ENCODE results near the gene ATXN1. TPM values are rescaled to one million over a fixed set of nuclear protein-coding genes. Genes with fewer than 3 reads are reported as not detected.

Gene ATXN1
- total RNA-seq, 1 donor from 2014 or later, result 3.9 TPM

GRCh38 chr6:16608444-16608843 lies 152.8 kb downstream of the ATXN1 start:
- no peak for TF ChIP-seq CTCF (conservative IDR thresholded peaks at IDR 0.05)
- Mint-ChIP-seq H3K27me3 (ENCODE audit: low read depth) (no peaks in the 10 kb centered on the region), H3K4me3 (no peak overlapping the region), H3K27ac (ENCODE audit: unreplicated experiment) (no peak overlapping the region), H3K36me3 (ENCODE audit: low read depth) (no peaks in the 10 kb centered on the region), H3K9me3 (no peaks in the 10 kb centered on the region), H3K4me1 (no peaks in the 10 kb centered on the region)
- DNase-seq (ENCODE audit: low read depth, low spot score), result no peak

- no peak for TF ChIP-seq CTCF (conservative IDR thresholded peaks at IDR 0.05)
- Mint-ChIP-seq H3K9me3 (no peaks in the 10 kb centered on the region), H3K27ac (ENCODE audit: unreplicated experiment) (no peak overlapping the region), H3K36me3 (ENCODE audit: low read depth) (no peaks in the 10 kb centered on the region), H3K4me3 (no peak overlapping the region), H3K4me1 (no peaks in the 10 kb centered on the region), H3K27me3 (ENCODE audit: low read depth) (no peaks in the 10 kb centered on the region)
- DNase-seq (ENCODE audit: low read depth, low spot score), result no peak
Observed at GRCh38 chr6:16602035-16602434, 159.2 kb downstream of the ATXN1 start.

- H3K4me3 Mint-ChIP-seq, result no peak overlapping the region
- no peak for TF ChIP-seq CTCF (conservative IDR thresholded peaks at IDR 0.05)
- H3K36me3 Mint-ChIP-seq (ENCODE audit: low read depth), result no peaks in the 10 kb centered on the region
- DNase-seq (ENCODE audit: low read depth, low spot score), result no peak
- no peaks in the 10 kb centered on the region for H3K9me3 Mint-ChIP-seq
- no peaks in the 10 kb centered on the region for H3K27me3 Mint-ChIP-seq (ENCODE audit: low read depth)
- H3K27ac Mint-ChIP-seq (ENCODE audit: unreplicated experiment), result no peak overlapping the region
- H3K4me1 Mint-ChIP-seq, result no peaks in the 10 kb centered on the region
Observed at GRCh38 chr6:16600701-16601100, 160.6 kb downstream of the ATXN1 start.

GRCh38 chr6:16600026-16600425 lies 161.2 kb downstream of the ATXN1 start:
- Mint-ChIP-seq H3K4me1 (no peaks in the 10 kb centered on the region), H3K36me3 (ENCODE audit: low read depth) (no peaks in the 10 kb centered on the region), H3K4me3 (no peak overlapping the region), H3K27ac (ENCODE audit: unreplicated experiment) (no peak overlapping the region), H3K27me3 (ENCODE audit: low read depth) (no peaks in the 10 kb centered on the region), H3K9me3 (no peaks in the 10 kb centered on the region)
- no peak for TF ChIP-seq CTCF (conservative IDR thresholded peaks at IDR 0.05)
- DNase-seq (ENCODE audit: low read depth, low spot score), result no peak

- H3K9me3 Mint-ChIP-seq, result peaks cover 4% of the 10 kb centered on the region
- no peak for TF ChIP-seq CTCF (conservative IDR thresholded peaks at IDR 0.05)
- H3K27me3 Mint-ChIP-seq (ENCODE audit: low read depth), result no peaks in the 10 kb centered on the region
- no peak overlapping the region for H3K27ac Mint-ChIP-seq (ENCODE audit: unreplicated experiment)
- no peak overlapping the region for H3K4me3 Mint-ChIP-seq
- no peak for DNase-seq (ENCODE audit: low read depth, low spot score)
- H3K36me3 Mint-ChIP-seq (ENCODE audit: low read depth), result no peaks in the 10 kb centered on the region
- no peaks in the 10 kb centered on the region for H3K4me1 Mint-ChIP-seq
Observed at GRCh38 chr6:16596616-16597331, 164.5 kb downstream of the ATXN1 start.
